IMR-90 (cell line): Measurements from ENCODE around the gene C12orf56. TPM values are rescaled to one million over a fixed set of nuclear protein-coding genes. Genes with fewer than 3 reads are reported as not detected.

Experiments
- ATAC-seq: fragments of 200-7000 bp; cut with Tn5 transposase; 2 replicates; pipeline ENCODE4 v1.9.1; 2020; ENCODE audit warnings: low read depth, mild to moderate bottlenecking, moderate library complexity
- BruUV-seq: library from RNA; stranded (reverse); fragments of 400-500 nt; replicated peaks from 2 replicates; lab custom pipeline; 2021; lab: Mats Ljungman, UMichigan
- CTCF ChIA-PET: fragments of 300-600 bp; formaldehyde crosslinking; extraction: SDS; loops from one replicate; lab custom pipeline; 2021; ENCODE audit warnings: antibody characterized with exemption; lab: Yijun Ruan, JAX
- POLR2A ChIA-PET: fragments of 300-600 bp; sonication (Branson Sonifier 250); formaldehyde crosslinking; loops from one replicate; lab custom pipeline; 2022; ENCODE audit warnings: antibody characterized with exemption; ENCODE audit not compliant: unreplicated experiment; lab: Charles Lee
- DNase-seq: peaks from one replicate; pipeline ENCODE4 v3.0.0; 2013
- H2AFZ ChIP-seq: replicated peaks from 2 replicates; pipeline ENCODE3; 2013; ENCODE audit warnings: low read length, mild to moderate bottlenecking; ENCODE audit not compliant: poor library complexity
- H2AK5ac ChIP-seq: 2 replicates; pipeline ENCODE4 v1.6.1; 2013; ENCODE audit warnings: low read depth, low read length, inconsistent platforms
- H2AK9ac ChIP-seq: replicated peaks from 2 replicates; pipeline ENCODE3; 2013; ENCODE audit warnings: mild to moderate bottlenecking, low read depth, low read length, moderate library complexity; ENCODE audit not compliant: poor library complexity
- H2BK120ac ChIP-seq: 2 replicates; pipeline ENCODE4 v1.6.1; 2013; ENCODE audit warnings: low read depth, low read length, inconsistent platforms
- H2BK15ac ChIP-seq: 3 replicates; pipeline ENCODE4 v1.6.1; 2013; ENCODE audit warnings: low read depth, low read length, inconsistent platforms
- H2BK20ac ChIP-seq: 2 replicates; pipeline ENCODE4 v1.6.1; 2013; ENCODE audit warnings: low read depth, mild to moderate bottlenecking, inconsistent platforms, low read length, moderate library complexity
- H2BK5ac ChIP-seq: 2 replicates; pipeline ENCODE4 v1.6.1; 2013; ENCODE audit warnings: mild to moderate bottlenecking, low read depth, low read length, inconsistent platforms; ENCODE audit not compliant: poor library complexity, severe bottlenecking
- H3K14ac ChIP-seq: replicated peaks from 2 replicates; pipeline ENCODE4 v1.6.1; 2013; ENCODE audit warnings: low read depth, low read length, inconsistent platforms
- H3K18ac ChIP-seq: 2 replicates; pipeline ENCODE4 v1.6.1; 2013; ENCODE audit warnings: low read depth, low read length, control low read depth
- H3K23ac ChIP-seq: 2 replicates; pipeline ENCODE4 v1.6.1; 2013; ENCODE audit warnings: low read depth, low read length, inconsistent platforms
- H3K27ac ChIP-seq: 2 replicates; pipeline ENCODE4 v1.5.1; 2013; ENCODE audit warnings: mild to moderate bottlenecking, control low read depth, low read length; ENCODE audit not compliant: insufficient read depth
- H3K27me3 ChIP-seq: 2 replicates; pipeline ENCODE4 v1.6.1; 2013; ENCODE audit warnings: low read length; ENCODE audit not compliant: control insufficient read depth, insufficient read depth
- H3K36me3 ChIP-seq: 2 replicates; pipeline ENCODE4 v1.6.1; 2013; ENCODE audit warnings: low read length, mixed read lengths; ENCODE audit not compliant: control insufficient read depth, insufficient read depth
- H3K4ac ChIP-seq: 2 replicates; pipeline ENCODE4 v1.6.1; 2013; ENCODE audit warnings: low read depth, low read length, inconsistent platforms
- H3K4me1 ChIP-seq: 2 replicates; pipeline ENCODE4 v1.6.1; 2013; ENCODE audit warnings: low read length, mixed read lengths; ENCODE audit not compliant: control insufficient read depth, insufficient read depth
- H3K4me2 ChIP-seq: 2 replicates; pipeline ENCODE4 v1.6.1; 2013; ENCODE audit warnings: low read depth, mild to moderate bottlenecking, control low read depth, low read length, moderate library complexity
- H3K4me3 ChIP-seq: 2 replicates; pipeline ENCODE4 v1.5.1; 2013; ENCODE audit warnings: low read depth, mild to moderate bottlenecking, control low read depth, low read length, moderate library complexity; ENCODE audit not compliant: insufficient read depth
- H3K56ac ChIP-seq: 2 replicates; pipeline ENCODE4 v1.6.1; 2013; ENCODE audit warnings: low read length, inconsistent platforms; ENCODE audit not compliant: insufficient read depth; ENCODE audit errors: extremely low read depth
- H3K79me1 ChIP-seq, 2 experiments: 2 replicates each; pipeline ENCODE4 v1.6.1; 2013; ENCODE audit warnings: low read length in 2 of 2, inconsistent platforms in 1 of 2, low read depth in 1 of 2
- H3K9ac ChIP-seq: 2 replicates; pipeline ENCODE4 v1.6.1; 2013; ENCODE audit warnings: low read depth, low read length, control low read depth
- H3K9me1 ChIP-seq: 2 replicates; pipeline ENCODE4 v1.6.1; 2013; ENCODE audit warnings: low read length, inconsistent platforms; ENCODE audit not compliant: insufficient read depth
- H3K9me3 ChIP-seq: 2 replicates; pipeline ENCODE4 v1.6.1; 2013; ENCODE audit warnings: low read length; ENCODE audit not compliant: control insufficient read depth, insufficient read depth
- H4K20me1 ChIP-seq: 2 replicates; pipeline ENCODE4 v1.6.1; 2013; ENCODE audit warnings: low read length, inconsistent platforms; ENCODE audit not compliant: insufficient read depth
- H4K5ac ChIP-seq: 2 replicates; pipeline ENCODE4 v1.6.1; 2013; ENCODE audit warnings: mild to moderate bottlenecking, low read depth, low read length, control low read depth
- H4K8ac ChIP-seq, 2 experiments: 2 replicates each; pipeline ENCODE4 v1.6.1; 2013; ENCODE audit warnings: low read depth in 2 of 2, low read length in 2 of 2, control low read depth in 1 of 2, inconsistent platforms in 1 of 2
- H4K91ac ChIP-seq: 2 replicates; pipeline ENCODE4 v1.6.1; 2013; ENCODE audit warnings: low read depth, low read length, inconsistent platforms; ENCODE audit not compliant: insufficient read depth
- BHLHE40 ChIP-seq: fragments of 150-350 bp; IDR thresholded peaks from 2 replicates; pipeline ENCODE4 v1.6.1; 2016; ENCODE audit warnings: mild to moderate bottlenecking, low read depth, low read length
- CEBPB ChIP-seq: IDR thresholded peaks from 2 replicates; pipeline ENCODE4 v1.6.1; 2012; ENCODE audit warnings: low read depth, low read length, improper control_type of control experiment
- CHD1 ChIP-seq: IDR thresholded peaks from 2 replicates; pipeline ENCODE4 v1.6.1; 2012; ENCODE audit warnings: low read depth, low read length, improper control_type of control experiment
- CTCF ChIP-seq: conservative IDR thresholded peaks from 2 replicates; pipeline ENCODE4 v1.5.1; 2012; ENCODE audit warnings: mild to moderate bottlenecking, low read depth, low read length, improper control_type of control experiment
- FOS ChIP-seq: fragments of 150-350 bp; IDR thresholded peaks from 2 replicates; pipeline ENCODE4 v1.6.1; 2016; ENCODE audit warnings: low read depth, low read length
- MAFK ChIP-seq: IDR thresholded peaks from 2 replicates; pipeline ENCODE4 v1.6.1; 2012; ENCODE audit warnings: low read depth, low read length, improper control_type of control experiment
- MAZ ChIP-seq: IDR thresholded peaks from 2 replicates; pipeline ENCODE4 v1.6.1; 2012; ENCODE audit warnings: low read depth, mild to moderate bottlenecking, low read length, improper control_type of control experiment, moderate library complexity, borderline replicate concordance
- MXI1 ChIP-seq: IDR thresholded peaks from 2 replicates; pipeline ENCODE4 v1.6.1; 2012; ENCODE audit warnings: low read depth, mild to moderate bottlenecking, low read length, moderate library complexity, borderline replicate concordance
- NFE2L2 ChIP-seq: fragments of 150-350 bp; IDR thresholded peaks from 2 replicates; pipeline ENCODE4 v1.6.1; 2016; ENCODE audit warnings: low read depth, mild to moderate bottlenecking, low read length
- POLR2A ChIP-seq: IDR thresholded peaks from 2 replicates; pipeline ENCODE4 v1.6.1; 2012; ENCODE audit warnings: mild to moderate bottlenecking, low read depth, low read length
- RAD21 ChIP-seq: IDR thresholded peaks from 2 replicates; pipeline ENCODE4 v1.6.1; 2012; ENCODE audit warnings: low read length, improper control_type of control experiment
- RCOR1 ChIP-seq: IDR thresholded peaks from 2 replicates; pipeline ENCODE4 v1.6.1; 2012; ENCODE audit warnings: mild to moderate bottlenecking, low read length, improper control_type of control experiment; ENCODE audit not compliant: insufficient replicate concordance
- RFX5 ChIP-seq: IDR thresholded peaks from 2 replicates; pipeline ENCODE4 v1.8.0; 2012; ENCODE audit warnings: low read depth, mild to moderate bottlenecking, low read length, moderate library complexity
- SMC3 ChIP-seq: fragments of 150-350 bp; IDR thresholded peaks from 2 replicates; pipeline ENCODE4 v1.6.1; 2016; ENCODE audit warnings: low read depth, mild to moderate bottlenecking, antibody characterized with exemption, low read length, moderate library complexity
- USF2 ChIP-seq: fragments of 150-350 bp; IDR thresholded peaks from 2 replicates; pipeline ENCODE4 v1.6.1; 2017; ENCODE audit warnings: mild to moderate bottlenecking, antibody characterized with exemption, low read length, low read depth
- WGBS, 2 experiments: methylation state at CpG; one replicate each; pipeline versions ENCODE4 v1.1.5 to v1.1.7; 2013; ENCODE audit warnings: missing lambda C conversion rate in 2 of 2; ENCODE audit not compliant: insufficient read length in 1 of 2; ENCODE audit errors: extremely low coverage in 2 of 2; 5-methylcytosine and 5-hydroxymethylcytosine counted together
- dilution Hi-C: fragments of 300-500 bp; cut with HindIII; formaldehyde crosslinking; loops from one replicate; pipeline ENCODE4 v1.14.3; 2018; ENCODE audit warnings: low sequenced_read_pairs; ENCODE audit not compliant: unreplicated experiment
- in situ Hi-C: fragments of 300-500 bp; cut with MboI; formaldehyde crosslinking; loops from 3 replicates; pipeline ENCODE4 v1.14.3; 2019; ENCODE audit warnings: low sequenced_read_pairs, inconsistent platforms, mixed read lengths
- intact Hi-C: fragments of 100-400 bp; cut with micrococcal nuclease; formaldehyde crosslinking; loops from 2 replicates; pipeline ENCODE4 v1.10.0; 2022
- polyA plus RNA-seq, 3 experiments: library from polyadenylated mRNA; depleted of rRNA; stranded (reverse); fragments of >200 nt; gene quantifications; 2 replicates each; pipeline ENCODE4 v1.2.3, GENCODE V29; 2012; ENCODE audit warnings: low replicate concordance in 1 of 3
- total RNA-seq: library from RNA; depleted of rRNA; stranded (reverse); fragments of >200 nt; gene quantifications from 2 replicates; pipeline ENCODE4 v1.2.3, GENCODE V29; 2012
- TF ChIP-seq, protein P1 (sequence below): fragments of 150-350 bp; IDR thresholded peaks from 2 replicates; pipeline ENCODE4 v1.6.1; 2016; ENCODE audit warnings: low read depth, mild to moderate bottlenecking, low read length, moderate library complexity, borderline replicate concordance

C12orf56 gene
- total and polyA plus RNA-seq, 2 of the 4 experiments (the other 2 are of a cell fraction): 0.09 TPM; not detected in 1

DNA sequence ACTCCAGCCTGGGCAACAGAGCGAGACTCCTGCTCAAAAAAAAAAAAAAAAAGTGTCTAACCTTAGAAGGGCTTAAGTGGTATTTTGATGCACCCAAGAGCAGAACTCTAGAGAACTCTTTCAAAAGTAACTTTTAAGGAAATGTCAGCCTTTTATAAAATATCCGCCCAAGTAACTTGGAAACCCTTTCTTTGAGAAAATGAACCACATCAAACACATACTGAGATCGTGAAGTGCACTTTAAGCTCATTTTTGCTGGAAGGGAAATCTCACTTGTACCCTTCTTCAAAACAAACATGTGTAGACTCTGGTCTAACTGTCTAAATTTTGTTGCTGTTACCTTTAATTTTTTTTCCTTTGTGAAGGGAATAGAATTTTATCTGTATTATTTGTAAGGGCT, 5.5 kb downstream of the C12orf56 start:
- Histone ChIP-seq H4K5ac (no peak overlapping the region), H2BK15ac (no peak overlapping the region), H3K9me3 (no peaks in the 10 kb centered on the region), H3K23ac (no peak overlapping the region), H3K4me1 (no peaks in the 10 kb centered on the region), H3K27me3 (peaks cover 2% of the 10 kb centered on the region; the same call in 1 of the 2 replicates), H3K4me2 (no peak overlapping the region), H3K56ac (no peak overlapping the region), H3K27ac (no peak overlapping the region), H4K20me1 (no peaks in the 10 kb centered on the region), H3K18ac (no peak overlapping the region), H2AK5ac (no peak overlapping the region), H3K9ac (no peak overlapping the region), H3K4ac (no peak overlapping the region), H2AFZ (no peak overlapping the region), H2BK5ac (no peak overlapping the region), H3K9me1 (no peaks in the 10 kb centered on the region), H3K36me3 (no peaks in the 10 kb centered on the region), H2AK9ac (no peak overlapping the region), H4K91ac (no peak overlapping the region), H2BK20ac (no peak overlapping the region), H3K14ac (no peak overlapping the region), H2BK120ac (no peak overlapping the region), H4K8ac (no peak overlapping the region), H3K79me1 (no peaks in the 10 kb centered on the region), H3K4me3 (no peak overlapping the region)
- TF ChIP-seq MXI1 (no peak), BHLHE40 (no peak), CHD1 (no peak), RAD21 (no peak), RCOR1 (no peak), MAFK (no peak), CEBPB (no peak), USF2 (no peak), RFX5 (no peak), NFE2L2 (no peak), SMC3 (no peak), POLR2A (no peak), CTCF (no peak), MAZ (no peak), FOS (no peak)
- TF ChIP-seq, protein P1, sequence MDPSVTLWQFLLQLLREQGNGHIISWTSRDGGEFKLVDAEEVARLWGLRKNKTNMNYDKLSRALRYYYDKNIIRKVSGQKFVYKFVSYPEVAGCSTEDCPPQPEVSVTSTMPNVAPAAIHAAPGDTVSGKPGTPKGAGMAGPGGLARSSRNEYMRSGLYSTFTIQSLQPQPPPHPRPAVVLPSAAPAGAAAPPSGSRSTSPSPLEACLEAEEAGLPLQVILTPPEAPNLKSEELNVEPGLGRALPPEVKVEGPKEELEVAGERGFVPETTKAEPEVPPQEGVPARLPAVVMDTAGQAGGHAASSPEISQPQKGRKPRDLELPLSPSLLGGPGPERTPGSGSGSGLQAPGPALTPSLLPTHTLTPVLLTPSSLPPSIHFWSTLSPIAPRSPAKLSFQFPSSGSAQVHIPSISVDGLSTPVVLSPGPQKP: no peak
- CTCF ChIA-PET: interaction anchor here (0.6 kb wide), 1 partner anchor 120 kb away, joined by 3 read pairs; no protein-coding TSS in a partner anchor
- DNase-seq: no peak
- intact Hi-C loops: no loop called here
- in situ Hi-C loops: no loop called here
- POLR2A ChIA-PET: no interaction called here
- BruUV-seq: no TSS peak
- dilution Hi-C loops: no loop called here
- no CpG with 5 or more reads among the region's 3 CpGs for WGBS, 2 experiments
- ATAC-seq: no peak
